ENCODE results near the gene ZIC3.
"Not testable (repeated sequence)": the region's sequence is repeated elsewhere in the genome, so short reads cannot be mapped to it uniquely, and the experiment has no call there.

ZIC3 gene

GRCh38 chrX:137565921-137566745, at the start of gene ZIC3:
ZIC3 (plus strand) TSS chrX:137566127; CDS start chrX:137566692, 565 bp downstream.
- no peak for DNase-seq (ENCODE audit: low read depth)

- no peak for DNase-seq (ENCODE audit: low read depth)
These were observed 46.5 kb upstream of the ZIC3 start for GRCh38 chrX:137519459-137519858.

GRCh38 chrX:137545711-137546651, 19.9 kb upstream of the ZIC3 start:
- no peak for DNase-seq (ENCODE audit: low read depth)

- DNase-seq (ENCODE audit: low read depth): no peak
These were observed 18.6 kb upstream of the ZIC3 start for GRCh38 chrX:137547291-137547690.

- no peak for DNase-seq (ENCODE audit: low read depth)
These were observed 17.7 kb upstream of the ZIC3 start for GRCh38 chrX:137548261-137548660.

GRCh38 chrX:137549073-137549472, 16.9 kb upstream of the ZIC3 start:
- DNase-seq (ENCODE audit: low read depth): no peak

- DNase-seq (ENCODE audit: low read depth): no peak
These were observed 15.9 kb upstream of the ZIC3 start for GRCh38 chrX:137549851-137550664.

- no peak for DNase-seq (ENCODE audit: low read depth)
These were observed 15.2 kb upstream of the ZIC3 start for GRCh38 chrX:137550665-137551261.

- DNase-seq (ENCODE audit: low read depth): not testable (repeated sequence)
These were observed 13.8 kb upstream of the ZIC3 start for GRCh38 chrX:137552098-137552497.

- no peak for DNase-seq (ENCODE audit: low read depth)
These were observed 3.8 kb upstream of the ZIC3 start for GRCh38 chrX:137562096-137562495.

- no peak for DNase-seq (ENCODE audit: low read depth)
These were observed 2.0 kb upstream of the ZIC3 start for GRCh38 chrX:137563681-137564651.

- DNase-seq (ENCODE audit: low read depth): no peak
These were observed 516 bp upstream of the ZIC3 start for GRCh38 chrX:137565318-137565904.

- no peak for DNase-seq (ENCODE audit: low read depth)
These were observed 1.1 kb downstream of the ZIC3 start for GRCh38 chrX:137566746-137567679.

- DNase-seq (ENCODE audit: low read depth): no peak
These were observed 1.8 kb downstream of the ZIC3 start for GRCh38 chrX:137567682-137568232.

GRCh38 chrX:137568741-137569469, 3.0 kb downstream of the ZIC3 start:
- no peak for DNase-seq (ENCODE audit: low read depth)

- DNase-seq (ENCODE audit: low read depth): no peak
These were observed 3.6 kb downstream of the ZIC3 start for GRCh38 chrX:137569470-137569891.

GRCh38 chrX:137573324-137574101, 7.6 kb downstream of the ZIC3 start:
- no peak for DNase-seq (ENCODE audit: low read depth)
